Activated effector memory CD4-positive, alpha-beta T cell treated with anti-CD3 and anti-CD28 coated beads, Interleukin-2, amount 50 U/mL, for 16 hours (primary cell): ENCODE measurements around the gene MTX3.

Experiments
- DNase-seq: peaks from one replicate; pipeline ENCODE4 v3.0.0-alpha.2; 2020

MTX3 gene

GRCh38 chr5:79990598-79991507 lies at the start of gene MTX3:
MTX3 (minus strand) TSS chr5:79991262; CDS start chr5:79991238, 24 bp downstream.
- DNase-seq: peak; percentile 95

GRCh38 chr5:80039650-80040049 lies 48.6 kb upstream of the MTX3 start:
- no peak for DNase-seq

- DNase-seq: no peak
These were observed 46.3 kb upstream of the MTX3 start for GRCh38 chr5:80037366-80037765.

GRCh38 chr5:80036615-80037014 lies 45.6 kb upstream of the MTX3 start:
- DNase-seq: no peak

- no peak for DNase-seq
These were observed 44.8 kb upstream of the MTX3 start for GRCh38 chr5:80035839-80036238.

GRCh38 chr5:80034962-80035821 lies 44.1 kb upstream of the MTX3 start, which contains the start of gene THBS4:
THBS4 (plus strand) TSS chr5:80035348; CDS start chr5:80035538, 190 bp downstream.
- DNase-seq: no peak

GRCh38 chr5:80034559-80034958 lies 43.5 kb upstream of the MTX3 start:
- DNase-seq: no peak

GRCh38 chr5:80033513-80033912 lies 42.5 kb upstream of the MTX3 start:
- DNase-seq: no peak

- DNase-seq: no peak
These were observed 40.0 kb upstream of the MTX3 start for GRCh38 chr5:80031109-80031508.

- no peak for DNase-seq
These were observed 35.8 kb upstream of the MTX3 start for GRCh38 chr5:80026841-80027240.

- no peak for DNase-seq
These were observed 34.0 kb upstream of the MTX3 start for GRCh38 chr5:80025069-80025468.

GRCh38 chr5:80010754-80011392 lies 19.8 kb upstream of the MTX3 start:
- no peak for DNase-seq

GRCh38 chr5:80008995-80009765 lies 18.1 kb upstream of the MTX3 start:
- DNase-seq: no peak

- DNase-seq: no peak
These were observed 11.6 kb upstream of the MTX3 start for GRCh38 chr5:80002677-80003076.

- no peak for DNase-seq
These were observed 8.7 kb upstream of the MTX3 start for GRCh38 chr5:79999722-80000121.

GRCh38 chr5:79992891-79993657 lies 2.0 kb upstream of the MTX3 start:
- DNase-seq: no peak

- DNase-seq: no peak
These were observed 861 bp downstream of the MTX3 start for GRCh38 chr5:79990205-79990597.

GRCh38 chr5:79986260-79986659 lies 4.8 kb downstream of the MTX3 start:
- no peak for DNase-seq

GRCh38 chr5:79985288-79985687 lies 5.8 kb downstream of the MTX3 start:
- no peak for DNase-seq

- no peak for DNase-seq
These were observed 6.7 kb downstream of the MTX3 start for GRCh38 chr5:79984363-79984762.

GRCh38 chr5:79983618-79984017 lies 7.4 kb downstream of the MTX3 start:
- no peak for DNase-seq

GRCh38 chr5:79982136-79982535 lies 8.9 kb downstream of the MTX3 start:
- no peak for DNase-seq
